DOHH2 (cell line): ENCODE data around the gene ATR.

ENCODE experiments used
- H3F3A ChIP-seq: fragments of 200-600 bp; sonication (generic), shearing (Covaris generic); 2 replicates; pipeline ENCODE4 v1.6.0; 2016; ENCODE audit warnings: antibody characterized with exemption, mild to moderate bottlenecking; ENCODE audit not compliant: control insufficient read depth, insufficient read depth
- H3K27ac ChIP-seq: fragments of 200-600 bp; sonication (generic); 2 replicates; pipeline ENCODE4 v1.5.1; 2014; ENCODE audit warnings: low read depth, mild to moderate bottlenecking, low read length, moderate library complexity
- H3K27me3 ChIP-seq: fragments of 200-600 bp; sonication (generic); 2 replicates; pipeline ENCODE4 v1.6.1; 2014; ENCODE audit warnings: mild to moderate bottlenecking, low read length, mixed read lengths; ENCODE audit not compliant: control insufficient read depth
- H3K36me3 ChIP-seq: fragments of 200-600 bp; sonication (generic); 2 replicates; pipeline ENCODE4 v1.6.1; 2014; ENCODE audit warnings: mild to moderate bottlenecking, low read length, moderate library complexity, mixed read lengths; ENCODE audit not compliant: control insufficient read depth
- H3K4me1 ChIP-seq: fragments of 200-600 bp; sonication (generic); 2 replicates; pipeline ENCODE4 v1.6.1; 2014; ENCODE audit warnings: mild to moderate bottlenecking, low read length, mixed read lengths; ENCODE audit not compliant: control insufficient read depth
- H3K4me2 ChIP-seq: fragments of 200-600 bp; sonication (generic); 2 replicates; pipeline ENCODE4 v1.6.0; 2014; ENCODE audit warnings: mild to moderate bottlenecking, low read length, moderate library complexity
- H3K4me3 ChIP-seq: fragments of 200-600 bp; sonication (generic); 2 replicates; pipeline ENCODE4 v1.5.1; 2014; ENCODE audit warnings: mild to moderate bottlenecking, low read length, mixed read lengths
- H3K79me2 ChIP-seq: fragments of 200-600 bp; sonication (generic); 2 replicates; pipeline ENCODE4 v1.6.1; 2014; ENCODE audit warnings: mild to moderate bottlenecking, low read length, mixed read lengths; ENCODE audit not compliant: control insufficient read depth
- H3K9me2 ChIP-seq: fragments of 200-600 bp; sonication (generic); replicated peaks from 2 replicates; pipeline ENCODE4 v1.6.1; 2014; ENCODE audit warnings: mild to moderate bottlenecking, low read length, mixed read lengths; ENCODE audit not compliant: control insufficient read depth
- H3K9me3 ChIP-seq: fragments of 200-600 bp; sonication (generic); 2 replicates; pipeline ENCODE4 v1.6.1; 2014; ENCODE audit warnings: antibody characterized with exemption, low read length, mixed read lengths; ENCODE audit not compliant: control insufficient read depth, insufficient read depth
- H4K20me1 ChIP-seq: fragments of 200-600 bp; sonication (generic); 2 replicates; pipeline ENCODE4 v1.6.0; 2014; ENCODE audit warnings: low read depth, mild to moderate bottlenecking, antibody characterized with exemption, low read length, moderate library complexity; ENCODE audit not compliant: control insufficient read depth, insufficient read depth
- EZH2phosphoT487 ChIP-seq: fragments of 200-600 bp; sonication (generic); IDR thresholded peaks from 2 replicates; pipeline ENCODE4 v1.6.1; 2017; ENCODE audit warnings: borderline replicate concordance, mild to moderate bottlenecking, antibody characterized with exemption, low read length, moderate library complexity, mixed read lengths
- TF ChIP-seq, protein P1 (sequence below): fragments of 200-600 bp; sonication (generic); IDR thresholded peaks from one replicate; pipeline ENCODE4 v1.5.1; 2014; ENCODE audit warnings: antibody characterized with exemption, mild to moderate bottlenecking, low read depth, low read length; ENCODE audit not compliant: poor library complexity, severe bottlenecking

ATR gene

DNA sequence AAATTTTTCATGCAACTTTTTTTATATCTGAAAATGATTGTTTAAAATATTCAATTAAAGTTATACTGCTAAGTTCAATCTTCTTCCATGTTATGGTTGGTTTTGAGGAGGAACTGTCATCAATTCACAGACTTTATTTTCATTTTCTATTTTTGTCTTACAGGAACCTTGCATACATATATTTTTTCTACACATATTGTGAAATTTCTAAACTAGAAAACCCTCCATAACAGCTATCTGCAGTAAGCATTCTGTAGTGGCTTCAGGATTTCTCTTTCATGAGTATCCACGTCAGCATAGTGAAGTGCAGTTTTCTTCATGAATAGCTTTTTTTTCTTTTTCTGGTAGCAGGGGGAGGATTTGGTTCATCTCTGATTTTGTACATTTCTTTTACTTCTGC lies 48.2 kb downstream of the ATR start:
- H3F3A ChIP-seq, result 0 out of 2 replicates have a peak, but pooled peaks cover 2% of the 10 kb centered on the region
- no peaks in the 10 kb centered on the region for H3K27me3 ChIP-seq
- H3K9me2 ChIP-seq, result no peaks in the 10 kb centered on the region
- no peak for TF ChIP-seq EZH2phosphoT487
- TF ChIP-seq, protein P1, sequence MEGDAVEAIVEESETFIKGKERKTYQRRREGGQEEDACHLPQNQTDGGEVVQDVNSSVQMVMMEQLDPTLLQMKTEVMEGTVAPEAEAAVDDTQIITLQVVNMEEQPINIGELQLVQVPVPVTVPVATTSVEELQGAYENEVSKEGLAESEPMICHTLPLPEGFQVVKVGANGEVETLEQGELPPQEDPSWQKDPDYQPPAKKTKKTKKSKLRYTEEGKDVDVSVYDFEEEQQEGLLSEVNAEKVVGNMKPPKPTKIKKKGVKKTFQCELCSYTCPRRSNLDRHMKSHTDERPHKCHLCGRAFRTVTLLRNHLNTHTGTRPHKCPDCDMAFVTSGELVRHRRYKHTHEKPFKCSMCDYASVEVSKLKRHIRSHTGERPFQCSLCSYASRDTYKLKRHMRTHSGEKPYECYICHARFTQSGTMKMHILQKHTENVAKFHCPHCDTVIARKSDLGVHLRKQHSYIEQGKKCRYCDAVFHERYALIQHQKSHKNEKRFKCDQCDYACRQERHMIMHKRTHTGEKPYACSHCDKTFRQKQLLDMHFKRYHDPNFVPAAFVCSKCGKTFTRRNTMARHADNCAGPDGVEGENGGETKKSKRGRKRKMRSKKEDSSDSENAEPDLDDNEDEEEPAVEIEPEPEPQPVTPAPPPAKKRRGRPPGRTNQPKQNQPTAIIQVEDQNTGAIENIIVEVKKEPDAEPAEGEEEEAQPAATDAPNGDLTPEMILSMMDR, result no peak
- H3K4me1 ChIP-seq, result no peaks in the 10 kb centered on the region
- H3K9me3 ChIP-seq, result no peaks in the 10 kb centered on the region
- no peak overlapping the region for H3K27ac ChIP-seq
- peaks cover 49% of the 10 kb centered on the region for H3K36me3 ChIP-seq
- no peaks in the 10 kb centered on the region for H3K79me2 ChIP-seq
- H3K4me2 ChIP-seq, result no peak overlapping the region
- no peak overlapping the region for H3K4me3 ChIP-seq
- H4K20me1 ChIP-seq, result no peaks in the 10 kb centered on the region

DNA sequence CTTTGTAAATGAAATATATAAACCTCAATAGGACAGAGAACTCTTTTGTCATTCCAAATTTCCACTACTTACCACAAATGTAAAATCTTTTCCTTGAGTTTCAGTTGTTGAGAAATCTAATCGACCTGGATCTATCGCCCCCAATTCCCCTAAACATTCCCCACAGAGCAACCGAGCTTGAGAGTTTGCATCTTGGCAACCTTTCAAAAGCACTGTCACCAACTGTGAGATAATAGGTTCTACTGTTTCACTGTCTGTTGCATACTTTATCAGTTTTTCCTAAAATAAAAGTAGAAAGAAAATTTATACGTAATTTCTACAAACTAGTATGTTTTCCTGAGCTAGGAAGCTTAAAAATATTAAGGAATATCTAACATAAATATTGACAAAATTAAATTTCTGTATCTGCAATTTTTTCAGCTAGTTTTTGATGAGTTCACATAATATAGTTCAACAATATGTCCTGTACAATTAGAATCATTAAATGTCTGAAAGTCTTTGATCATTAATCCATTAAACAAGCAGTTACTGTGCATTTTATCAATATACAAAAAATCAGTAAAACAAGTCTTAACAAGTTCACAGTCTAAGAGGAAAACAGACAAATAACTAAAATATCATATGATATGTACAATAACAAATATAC lies 54.5 kb downstream of the ATR start:
- TF ChIP-seq, protein P1, result no peak
- TF ChIP-seq EZH2phosphoT487, result no peak
- Histone ChIP-seq H3K4me1 (no peaks in the 10 kb centered on the region), H3K4me2 (no peak overlapping the region), H3K9me3 (no peaks in the 10 kb centered on the region), H3K9me2 (no peaks in the 10 kb centered on the region), H3K27ac (no peak overlapping the region), H4K20me1 (no peaks in the 10 kb centered on the region), H3F3A (no peaks in the 10 kb centered on the region), H3K79me2 (no peaks in the 10 kb centered on the region), H3K27me3 (no peaks in the 10 kb centered on the region), H3K4me3 (no peak overlapping the region), H3K36me3 (peaks cover 44% of the 10 kb centered on the region)

DNA sequence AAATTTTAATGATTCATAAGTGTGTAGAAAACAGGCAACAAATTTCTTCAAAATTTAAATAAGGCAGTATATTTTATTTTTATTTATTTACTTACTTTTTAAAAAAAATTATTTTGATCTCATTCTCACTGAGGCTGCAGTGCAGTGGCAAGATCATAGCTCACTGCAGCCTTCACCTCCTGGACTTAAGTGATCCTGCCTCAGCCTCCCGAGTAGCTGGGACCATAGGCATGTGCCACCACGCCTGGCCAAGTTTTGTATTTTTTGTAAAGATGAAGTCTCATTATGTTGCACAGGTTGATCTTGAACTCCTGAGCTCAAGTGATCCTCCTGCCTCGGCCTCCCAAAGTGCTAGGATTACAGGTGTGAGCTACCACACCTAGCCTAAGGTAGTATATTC lies 69.5 kb downstream of the ATR start:
- Histone ChIP-seq H3K27ac (no peak overlapping the region), H3F3A (no peaks in the 10 kb centered on the region), H3K36me3 (peaks cover 37% of the 10 kb centered on the region), H3K4me1 (no peaks in the 10 kb centered on the region), H3K79me2 (no peaks in the 10 kb centered on the region), H3K9me3 (no peaks in the 10 kb centered on the region), H4K20me1 (no peaks in the 10 kb centered on the region), H3K9me2 (no peaks in the 10 kb centered on the region), H3K4me3 (no peak overlapping the region), H3K4me2 (no peak overlapping the region), H3K27me3 (no peaks in the 10 kb centered on the region)
- TF ChIP-seq, protein P1, result no peak
- no peak for TF ChIP-seq EZH2phosphoT487
